GM12878 (cell line): ENCODE measurements around the gene FAM47E. TPM values are rescaled to one million over a fixed set of nuclear protein-coding genes. Genes with fewer than 3 reads are reported as not detected.

Source experiments
- CEBPZ ChIP-seq: fragments of 150-350 bp; IDR thresholded peaks from 2 replicates; pipeline ENCODE4 v1.6.1; 2016; ENCODE audit warnings: low read depth, low read length
- ESRRA ChIP-seq: IDR thresholded peaks from 2 replicates; pipeline ENCODE4 v1.6.1; 2012; ENCODE audit warnings: mild to moderate bottlenecking, low read length, improper control_type of control experiment
- HCFC1 ChIP-seq: fragments of 150-350 bp; IDR thresholded peaks from 2 replicates; pipeline ENCODE4 v1.6.1; 2014; ENCODE audit warnings: low read length
- IKZF2 ChIP-seq, 2 experiments: fragments of 450-650 bp; IDR thresholded peaks; 2 replicates each; pipeline ENCODE4 v1.6.1; 2017; ENCODE audit warnings: mild to moderate bottlenecking in 2 of 2, moderate library complexity in 2 of 2
- KDM1A ChIP-seq: fragments of 200-600 bp; sonication (generic); IDR thresholded peaks from 2 replicates; pipeline ENCODE4 v1.6.1; 2016; ENCODE audit warnings: borderline replicate concordance
- MLLT1 ChIP-seq: fragments of 450-650 bp; IDR thresholded peaks from 2 replicates; pipeline ENCODE4 v1.6.1; 2016; ENCODE audit warnings: mild to moderate bottlenecking
- PML ChIP-seq: IDR thresholded peaks from 2 replicates; pipeline ENCODE4 v1.6.1; 2012; ENCODE audit warnings: low read length, inconsistent platforms
- polyA plus RNA-seq, 11 experiments: library from polyadenylated mRNA; depleted of rRNA in 4 of 11; unstranded in 6 of 11; stranded (reverse) in 5 of 11; fragments of >200 nt; fragmentation: Nextera tagmentation in 4 of 11; fragmentation: Illumina TruSeq in 1 of 11; extraction: Ambion mirVana in 4 of 11; extraction: Trizol in 1 of 11; gene quantifications; 1 replicate in 1 of 11; 2 replicates in 10 of 11; pipeline versions ENCODE4 v1.2.1 to v1.2.3, GENCODE V29; 2011 to 2016; ENCODE audit warnings: inconsistent platforms in 2 of 11, missing spikeins in 2 of 11, low read depth in 1 of 11
- total RNA-seq, 4 experiments: library from RNA; depleted of rRNA in 3 of 4; stranded (reverse); fragments of >200 nt in 3 of 4; fragmentation: Illumina TruSeq in 1 of 4; extraction: Trizol in 1 of 4; gene quantifications; 2 replicates each; pipeline versions ENCODE4 v1.2.1 to v1.2.3, GENCODE V29; 2013 to 2021
- TF ChIP-seq, protein P1 (sequence below): fragments of 450-650 bp; IDR thresholded peaks from 2 replicates; pipeline ENCODE4 v1.6.1; 2017; ENCODE audit warnings: mild to moderate bottlenecking, moderate library complexity
- TF ChIP-seq, protein P2 (sequence below): fragments of 450-650 bp; IDR thresholded peaks from 2 replicates; pipeline ENCODE4 v1.6.1; 2016; ENCODE audit warnings: mild to moderate bottlenecking, moderate library complexity, borderline replicate concordance

The FAM47E gene
- total and polyA plus RNA-seq, 10 of the 15 experiments (the other 5 are each of a cell fraction or from before 2014, with no cell fraction given) = 0.03 TPM; not detected in 9

DNA sequence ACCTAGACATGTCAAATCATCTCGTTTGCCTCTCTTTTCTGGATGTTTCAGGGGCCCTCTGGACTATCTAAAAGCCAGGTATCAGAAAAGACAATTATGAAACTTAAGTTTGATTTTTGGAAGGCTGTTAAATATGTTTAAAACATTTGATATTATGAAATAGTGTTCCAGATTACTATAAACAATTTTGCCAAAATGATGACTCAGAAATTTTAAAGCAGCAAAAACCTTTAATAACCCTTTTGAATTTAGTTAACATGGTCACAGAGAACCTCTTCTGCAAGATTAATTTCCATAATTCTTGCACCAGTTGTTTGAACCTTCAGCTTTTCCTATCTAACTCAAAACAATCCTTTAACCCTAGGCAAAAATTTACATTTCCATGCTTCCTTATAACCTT is 18.8 kb upstream of the FAM47E start (continued):
- TF ChIP-seq KDM1A (no peak), IKZF2 (IDR thresholded peaks at IDR 0.05) (no peak), HCFC1 (no peak), PML (no peak), ESRRA (no peak), MLLT1 (no peak), CEBPZ (no peak)
- TF ChIP-seq, protein P1, sequence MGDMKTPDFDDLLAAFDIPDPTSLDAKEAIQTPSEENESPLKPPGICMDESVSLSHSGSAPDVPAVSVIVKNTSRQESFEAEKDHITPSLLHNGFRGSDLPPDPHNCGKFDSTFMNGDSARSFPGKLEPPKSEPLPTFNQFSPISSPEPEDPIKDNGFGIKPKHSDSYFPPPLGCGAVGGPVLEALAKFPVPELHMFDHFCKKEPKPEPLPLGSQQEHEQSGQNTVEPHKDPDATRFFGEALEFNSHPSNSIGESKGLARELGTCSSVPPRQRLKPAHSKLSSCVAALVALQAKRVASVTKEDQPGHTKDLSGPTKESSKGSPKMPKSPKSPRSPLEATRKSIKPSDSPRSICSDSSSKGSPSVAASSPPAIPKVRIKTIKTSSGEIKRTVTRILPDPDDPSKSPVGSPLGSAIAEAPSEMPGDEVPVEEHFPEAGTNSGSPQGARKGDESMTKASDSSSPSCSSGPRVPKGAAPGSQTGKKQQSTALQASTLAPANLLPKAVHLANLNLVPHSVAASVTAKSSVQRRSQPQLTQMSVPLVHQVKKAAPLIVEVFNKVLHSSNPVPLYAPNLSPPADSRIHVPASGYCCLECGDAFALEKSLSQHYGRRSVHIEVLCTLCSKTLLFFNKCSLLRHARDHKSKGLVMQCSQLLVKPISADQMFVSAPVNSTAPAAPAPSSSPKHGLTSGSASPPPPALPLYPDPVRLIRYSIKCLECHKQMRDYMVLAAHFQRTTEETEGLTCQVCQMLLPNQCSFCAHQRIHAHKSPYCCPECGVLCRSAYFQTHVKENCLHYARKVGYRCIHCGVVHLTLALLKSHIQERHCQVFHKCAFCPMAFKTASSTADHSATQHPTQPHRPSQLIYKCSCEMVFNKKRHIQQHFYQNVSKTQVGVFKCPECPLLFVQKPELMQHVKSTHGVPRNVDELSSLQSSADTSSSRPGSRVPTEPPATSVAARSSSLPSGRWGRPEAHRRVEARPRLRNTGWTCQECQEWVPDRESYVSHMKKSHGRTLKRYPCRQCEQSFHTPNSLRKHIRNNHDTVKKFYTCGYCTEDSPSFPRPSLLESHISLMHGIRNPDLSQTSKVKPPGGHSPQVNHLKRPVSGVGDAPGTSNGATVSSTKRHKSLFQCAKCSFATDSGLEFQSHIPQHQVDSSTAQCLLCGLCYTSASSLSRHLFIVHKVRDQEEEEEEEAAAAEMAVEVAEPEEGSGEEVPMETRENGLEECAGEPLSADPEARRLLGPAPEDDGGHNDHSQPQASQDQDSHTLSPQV = no peak
- TF ChIP-seq, protein P2, sequence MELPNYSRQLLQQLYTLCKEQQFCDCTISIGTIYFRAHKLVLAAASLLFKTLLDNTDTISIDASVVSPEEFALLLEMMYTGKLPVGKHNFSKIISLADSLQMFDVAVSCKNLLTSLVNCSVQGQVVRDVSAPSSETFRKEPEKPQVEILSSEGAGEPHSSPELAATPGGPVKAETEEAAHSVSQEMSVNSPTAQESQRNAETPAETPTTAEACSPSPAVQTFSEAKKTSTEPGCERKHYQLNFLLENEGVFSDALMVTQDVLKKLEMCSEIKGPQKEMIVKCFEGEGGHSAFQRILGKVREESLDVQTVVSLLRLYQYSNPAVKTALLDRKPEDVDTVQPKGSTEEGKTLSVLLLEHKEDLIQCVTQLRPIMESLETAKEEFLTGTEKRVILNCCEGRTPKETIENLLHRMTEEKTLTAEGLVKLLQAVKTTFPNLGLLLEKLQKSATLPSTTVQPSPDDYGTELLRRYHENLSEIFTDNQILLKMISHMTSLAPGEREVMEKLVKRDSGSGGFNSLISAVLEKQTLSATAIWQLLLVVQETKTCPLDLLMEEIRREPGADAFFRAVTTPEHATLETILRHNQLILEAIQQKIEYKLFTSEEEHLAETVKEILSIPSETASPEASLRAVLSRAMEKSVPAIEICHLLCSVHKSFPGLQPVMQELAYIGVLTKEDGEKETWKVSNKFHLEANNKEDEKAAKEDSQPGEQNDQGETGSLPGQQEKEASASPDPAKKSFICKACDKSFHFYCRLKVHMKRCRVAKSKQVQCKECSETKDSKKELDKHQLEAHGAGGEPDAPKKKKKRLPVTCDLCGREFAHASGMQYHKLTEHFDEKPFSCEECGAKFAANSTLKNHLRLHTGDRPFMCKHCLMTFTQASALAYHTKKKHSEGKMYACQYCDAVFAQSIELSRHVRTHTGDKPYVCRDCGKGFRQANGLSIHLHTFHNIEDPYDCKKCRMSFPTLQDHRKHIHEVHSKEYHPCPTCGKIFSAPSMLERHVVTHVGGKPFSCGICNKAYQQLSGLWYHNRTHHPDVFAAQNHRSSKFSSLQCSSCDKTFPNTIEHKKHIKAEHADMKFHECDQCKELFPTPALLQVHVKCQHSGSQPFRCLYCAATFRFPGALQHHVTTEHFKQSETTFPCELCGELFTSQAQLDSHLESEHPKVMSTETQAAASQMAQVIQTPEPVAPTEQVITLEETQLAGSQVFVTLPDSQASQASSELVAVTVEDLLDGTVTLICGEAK = no peak
- TF ChIP-seq, all 136 proteins: peak for 0
